Measurements from ENCODE around the gene ABCC11.

DNA sequence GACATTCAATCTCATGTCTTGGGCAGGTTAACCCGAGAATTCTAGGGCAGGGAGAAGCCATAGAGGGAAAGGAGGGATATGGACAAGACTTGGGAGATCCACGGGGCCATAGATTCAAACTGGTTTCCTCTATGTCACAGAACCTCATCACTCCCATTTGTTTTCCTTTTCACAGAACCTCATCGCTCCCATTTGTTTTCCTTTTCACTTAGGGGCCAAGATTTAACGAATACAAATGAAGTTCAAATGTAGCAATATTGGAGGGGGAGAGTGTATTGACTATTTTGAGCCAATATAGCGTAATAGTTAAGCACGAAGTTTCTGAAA, 42.6 kb downstream of the ABCC11 start:
- TF ChIP-seq, protein P1, sequence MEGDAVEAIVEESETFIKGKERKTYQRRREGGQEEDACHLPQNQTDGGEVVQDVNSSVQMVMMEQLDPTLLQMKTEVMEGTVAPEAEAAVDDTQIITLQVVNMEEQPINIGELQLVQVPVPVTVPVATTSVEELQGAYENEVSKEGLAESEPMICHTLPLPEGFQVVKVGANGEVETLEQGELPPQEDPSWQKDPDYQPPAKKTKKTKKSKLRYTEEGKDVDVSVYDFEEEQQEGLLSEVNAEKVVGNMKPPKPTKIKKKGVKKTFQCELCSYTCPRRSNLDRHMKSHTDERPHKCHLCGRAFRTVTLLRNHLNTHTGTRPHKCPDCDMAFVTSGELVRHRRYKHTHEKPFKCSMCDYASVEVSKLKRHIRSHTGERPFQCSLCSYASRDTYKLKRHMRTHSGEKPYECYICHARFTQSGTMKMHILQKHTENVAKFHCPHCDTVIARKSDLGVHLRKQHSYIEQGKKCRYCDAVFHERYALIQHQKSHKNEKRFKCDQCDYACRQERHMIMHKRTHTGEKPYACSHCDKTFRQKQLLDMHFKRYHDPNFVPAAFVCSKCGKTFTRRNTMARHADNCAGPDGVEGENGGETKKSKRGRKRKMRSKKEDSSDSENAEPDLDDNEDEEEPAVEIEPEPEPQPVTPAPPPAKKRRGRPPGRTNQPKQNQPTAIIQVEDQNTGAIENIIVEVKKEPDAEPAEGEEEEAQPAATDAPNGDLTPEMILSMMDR (IDR thresholded peaks at IDR 0.05) = no peak
- TF ChIP-seq SMC3 (IDR thresholded peaks at IDR 0.05) = no peak
- TF ChIP-seq, protein P2, sequence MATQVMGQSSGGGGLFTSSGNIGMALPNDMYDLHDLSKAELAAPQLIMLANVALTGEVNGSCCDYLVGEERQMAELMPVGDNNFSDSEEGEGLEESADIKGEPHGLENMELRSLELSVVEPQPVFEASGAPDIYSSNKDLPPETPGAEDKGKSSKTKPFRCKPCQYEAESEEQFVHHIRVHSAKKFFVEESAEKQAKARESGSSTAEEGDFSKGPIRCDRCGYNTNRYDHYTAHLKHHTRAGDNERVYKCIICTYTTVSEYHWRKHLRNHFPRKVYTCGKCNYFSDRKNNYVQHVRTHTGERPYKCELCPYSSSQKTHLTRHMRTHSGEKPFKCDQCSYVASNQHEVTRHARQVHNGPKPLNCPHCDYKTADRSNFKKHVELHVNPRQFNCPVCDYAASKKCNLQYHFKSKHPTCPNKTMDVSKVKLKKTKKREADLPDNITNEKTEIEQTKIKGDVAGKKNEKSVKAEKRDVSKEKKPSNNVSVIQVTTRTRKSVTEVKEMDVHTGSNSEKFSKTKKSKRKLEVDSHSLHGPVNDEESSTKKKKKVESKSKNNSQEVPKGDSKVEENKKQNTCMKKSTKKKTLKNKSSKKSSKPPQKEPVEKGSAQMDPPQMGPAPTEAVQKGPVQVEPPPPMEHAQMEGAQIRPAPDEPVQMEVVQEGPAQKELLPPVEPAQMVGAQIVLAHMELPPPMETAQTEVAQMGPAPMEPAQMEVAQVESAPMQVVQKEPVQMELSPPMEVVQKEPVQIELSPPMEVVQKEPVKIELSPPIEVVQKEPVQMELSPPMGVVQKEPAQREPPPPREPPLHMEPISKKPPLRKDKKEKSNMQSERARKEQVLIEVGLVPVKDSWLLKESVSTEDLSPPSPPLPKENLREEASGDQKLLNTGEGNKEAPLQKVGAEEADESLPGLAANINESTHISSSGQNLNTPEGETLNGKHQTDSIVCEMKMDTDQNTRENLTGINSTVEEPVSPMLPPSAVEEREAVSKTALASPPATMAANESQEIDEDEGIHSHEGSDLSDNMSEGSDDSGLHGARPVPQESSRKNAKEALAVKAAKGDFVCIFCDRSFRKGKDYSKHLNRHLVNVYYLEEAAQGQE (IDR thresholded peaks at IDR 0.05) = no peak
- no peak for TF ChIP-seq POLR2A (IDR thresholded peaks at IDR 0.05; ENCODE audit: low read length)
- no peak for TF ChIP-seq SREBF2 (IDR thresholded peaks at IDR 0.05)
- no peak for TF ChIP-seq MYC (IDR thresholded peaks at IDR 0.05; ENCODE audit: borderline replicate concordance, low read length)
- TF ChIP-seq, protein P3, sequence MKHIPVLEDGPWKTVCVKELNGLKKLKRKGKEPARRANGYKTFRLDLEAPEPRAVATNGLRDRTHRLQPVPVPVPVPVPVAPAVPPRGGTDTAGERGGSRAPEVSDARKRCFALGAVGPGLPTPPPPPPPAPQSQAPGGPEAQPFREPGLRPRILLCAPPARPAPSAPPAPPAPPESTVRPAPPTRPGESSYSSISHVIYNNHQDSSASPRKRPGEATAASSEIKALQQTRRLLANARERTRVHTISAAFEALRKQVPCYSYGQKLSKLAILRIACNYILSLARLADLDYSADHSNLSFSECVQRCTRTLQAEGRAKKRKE (CRISPR knock-in tag; IDR thresholded peaks at IDR 0.05; ENCODE audit: low read depth) = no peak
- TF ChIP-seq MAZ (IDR thresholded peaks at IDR 0.05; ENCODE audit: borderline replicate concordance, low read depth, low read length) = no peak
- TF ChIP-seq NR3C1 (IDR thresholded peaks at IDR 0.05) = no peak
- TF ChIP-seq KDM5A (IDR thresholded peaks at IDR 0.05) = no peak
- TF ChIP-seq, protein P4, sequence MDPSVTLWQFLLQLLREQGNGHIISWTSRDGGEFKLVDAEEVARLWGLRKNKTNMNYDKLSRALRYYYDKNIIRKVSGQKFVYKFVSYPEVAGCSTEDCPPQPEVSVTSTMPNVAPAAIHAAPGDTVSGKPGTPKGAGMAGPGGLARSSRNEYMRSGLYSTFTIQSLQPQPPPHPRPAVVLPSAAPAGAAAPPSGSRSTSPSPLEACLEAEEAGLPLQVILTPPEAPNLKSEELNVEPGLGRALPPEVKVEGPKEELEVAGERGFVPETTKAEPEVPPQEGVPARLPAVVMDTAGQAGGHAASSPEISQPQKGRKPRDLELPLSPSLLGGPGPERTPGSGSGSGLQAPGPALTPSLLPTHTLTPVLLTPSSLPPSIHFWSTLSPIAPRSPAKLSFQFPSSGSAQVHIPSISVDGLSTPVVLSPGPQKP (IDR thresholded peaks at IDR 0.05; ENCODE audit: low read depth, low read length) = no peak
- TF ChIP-seq POLR2AphosphoS2 (conservative IDR thresholded peaks at IDR 0.05; ENCODE audit: low read length) = no peak
